Muscle of arm (tissue), 12 donors: ENCODE data around the gene GIGYF1. TPM values are rescaled to one million over a fixed set of nuclear protein-coding genes. Genes with fewer than 3 reads are reported as not detected.
A peak's percentile ranks its signal among the peaks of the same experiment; 100 is the strongest.
"Not testable (repeated sequence)": the region's sequence is repeated elsewhere in the genome, so short reads cannot be mapped to it uniquely, and the experiment has no call there.

ENCODE experiments used
- DNase-seq: peaks from one replicate; pipeline ENCODE4 v3.0.0-alpha.2; 2013
- polyA plus RNA-seq, 12 donors: library from polyadenylated mRNA; unstranded; fragments of 120-200 nt; gene quantifications; one replicate each; pipeline ENCODE4 v1.2.1, GENCODE V29; 2013; ENCODE audit not compliant: insufficient read length in 12 of 12

The GIGYF1 gene
- polyA plus RNA-seq, 12 donors = 18.8 to 473 (median 27.5) TPM

DNA sequence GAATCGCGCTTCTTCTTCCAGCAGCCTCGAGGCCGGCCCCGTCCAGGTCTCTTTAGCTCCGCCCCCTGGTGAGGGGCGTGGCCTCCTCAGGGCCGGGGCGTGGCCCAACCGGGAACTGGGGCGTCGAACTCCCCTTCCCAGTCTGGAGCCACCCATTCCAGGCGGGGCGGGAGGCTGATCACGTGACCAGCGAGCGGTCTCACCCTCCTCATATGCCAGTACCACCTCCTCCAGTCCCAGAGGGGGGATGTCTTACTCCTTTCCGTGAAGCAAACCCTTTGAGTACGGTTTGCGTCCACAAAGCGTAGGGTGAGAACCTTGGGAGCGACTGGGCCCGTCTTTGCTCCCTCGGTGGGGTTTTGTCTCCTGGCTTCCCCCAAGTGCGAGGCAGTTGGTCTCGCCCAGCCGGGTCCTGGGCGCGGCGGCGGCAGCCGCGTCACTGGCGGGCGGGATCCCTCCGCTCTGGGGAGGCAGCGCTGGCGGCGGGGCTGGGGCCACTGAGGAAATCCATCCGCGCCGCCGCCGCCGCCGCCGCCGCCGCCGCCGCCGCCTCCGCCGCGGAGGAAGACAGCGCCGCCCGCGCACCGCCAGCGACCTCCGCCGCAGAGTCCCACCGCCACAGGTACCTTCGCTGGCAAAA lies 20.6 kb downstream of the GIGYF1 start, which contains the start of gene GNB2:
Gene GNB2, plus strand, starts transcription at position 439 of the 640 bp plus-strand sequence. CDS start 2,526 bp downstream, outside the sequence.
- DNase-seq = peak; percentile 99

- no peak for DNase-seq
Measured at GRCh38 chr7:100671353-100672327, 22.4 kb downstream of the GIGYF1 start.

- no peak for DNase-seq
Measured at GRCh38 chr7:100670074-100670473, 24.0 kb downstream of the GIGYF1 start.

DNA sequence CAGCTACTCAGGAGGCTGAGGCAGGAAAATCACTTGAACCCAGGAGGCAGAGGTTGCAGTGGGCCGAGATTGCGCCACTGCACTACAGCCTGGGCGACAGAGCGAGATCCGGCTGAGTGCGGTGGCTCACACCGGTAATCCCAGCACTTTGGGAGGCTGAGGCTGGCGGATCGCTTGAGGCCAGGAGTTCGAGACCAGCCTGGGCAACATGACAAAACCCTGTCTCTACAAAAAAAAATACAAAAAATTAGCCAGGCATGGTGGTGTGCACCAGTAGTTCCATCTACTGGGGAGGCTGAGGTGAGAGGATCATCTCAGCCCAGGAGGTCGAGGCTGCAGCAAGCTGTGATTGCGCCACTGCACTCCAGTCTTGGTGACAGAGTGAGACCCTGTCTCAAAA lies 24.9 kb downstream of the GIGYF1 start:
- DNase-seq = not testable (repeated sequence)

GRCh38 chr7:100668069-100668449 lies 26.0 kb downstream of the GIGYF1 start:
- DNase-seq = no peak

DNA sequence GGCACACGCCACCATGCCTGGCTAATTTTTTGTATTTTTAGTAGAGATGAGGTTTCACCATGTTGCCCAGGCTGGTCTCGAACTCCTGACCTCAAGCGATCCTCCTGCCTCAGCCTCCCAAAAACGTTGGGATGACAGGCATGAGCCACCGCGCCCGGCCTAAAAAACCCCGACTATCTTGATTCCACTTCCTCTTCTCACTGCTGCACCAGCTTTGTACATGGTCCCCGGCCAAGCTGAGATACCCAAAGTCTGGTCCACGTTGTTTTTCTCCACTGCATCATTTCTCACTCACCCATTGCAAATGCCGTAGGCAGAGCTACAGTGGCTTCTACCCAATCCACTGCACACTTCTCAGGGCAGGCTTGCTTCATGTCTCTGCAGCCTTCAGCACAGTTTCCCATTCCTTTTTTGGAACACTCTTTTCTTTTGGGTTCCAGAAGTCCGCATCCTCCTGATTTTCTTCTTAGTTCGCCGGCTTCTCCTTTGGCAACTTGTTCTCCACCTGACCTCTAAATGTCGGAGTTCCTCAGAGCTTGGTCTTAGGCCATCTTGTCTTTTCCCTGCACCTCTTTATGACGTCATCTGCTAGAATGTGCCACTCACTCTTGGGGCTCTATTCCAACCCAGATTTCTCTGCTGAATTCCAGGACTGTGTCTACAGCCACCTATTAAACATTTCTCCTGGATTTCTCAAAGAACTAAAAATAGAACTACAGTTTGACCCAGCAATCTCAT lies 26.6 kb downstream of the GIGYF1 start:
- DNase-seq = no peak

DNA sequence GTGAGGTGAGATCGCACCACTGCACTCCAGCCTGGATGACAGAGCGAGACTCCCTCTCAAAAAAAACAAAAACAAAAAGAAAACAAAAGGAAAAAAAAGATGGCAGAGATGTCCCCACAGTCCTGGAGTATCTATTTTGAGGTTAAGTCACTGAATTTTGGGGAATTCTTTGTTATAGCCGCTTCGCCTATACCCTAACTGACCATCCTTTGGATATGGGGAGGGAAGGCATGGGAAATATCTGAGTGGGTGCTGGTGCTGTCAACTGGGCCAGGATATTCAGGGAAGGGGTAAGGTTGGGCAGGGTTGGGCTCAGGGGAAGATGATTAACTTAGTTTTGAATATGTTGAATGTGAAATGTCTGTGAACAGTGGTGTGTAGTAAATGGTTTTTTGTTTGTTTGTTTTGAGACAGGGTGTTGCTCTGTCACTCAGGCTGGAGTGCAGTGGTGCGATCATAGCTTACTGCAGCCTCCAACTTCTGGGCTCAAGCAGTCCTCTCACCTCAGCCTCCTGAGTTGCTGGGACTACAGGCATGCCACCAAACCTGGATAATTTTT lies 28.8 kb downstream of the GIGYF1 start:
- DNase-seq = no peak

DNA sequence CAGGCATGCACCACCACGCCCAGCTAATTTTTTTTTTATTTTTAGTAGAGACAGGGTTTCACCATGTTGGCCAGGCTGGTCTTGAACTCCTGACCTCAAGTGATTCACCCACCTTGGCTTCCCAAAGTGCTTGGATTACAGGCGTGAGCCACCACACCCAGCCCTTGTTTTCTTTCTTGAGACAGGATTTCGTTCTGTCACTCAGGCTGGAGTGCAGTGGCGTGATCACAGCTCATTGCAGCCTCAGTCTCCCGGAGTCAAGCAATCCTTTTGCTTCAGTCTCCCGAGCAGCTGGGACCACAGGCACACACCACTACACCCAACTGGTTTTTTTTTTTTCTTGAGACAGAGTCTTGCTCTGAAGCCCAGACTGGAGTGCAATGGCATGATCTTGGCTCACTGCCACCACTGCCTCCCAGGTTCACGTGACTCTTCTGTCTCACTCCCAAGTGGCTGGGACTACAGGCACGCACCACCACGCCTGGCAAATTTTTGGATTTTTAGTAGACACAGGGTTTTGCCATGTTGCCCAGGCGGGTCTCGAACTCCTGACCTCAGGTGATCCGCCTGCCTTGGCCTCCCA lies 31.8 kb downstream of the GIGYF1 start:
- DNase-seq = not testable (repeated sequence)

GRCh38 chr7:100655908-100656674 lies 38.0 kb downstream of the GIGYF1 start, which contains the start of gene ACTL6B:
Gene ACTL6B (minus strand): TSS chr7:100656448. CDS start chr7:100656354, 94 bp downstream.
- DNase-seq = peak; percentile 65

DNA sequence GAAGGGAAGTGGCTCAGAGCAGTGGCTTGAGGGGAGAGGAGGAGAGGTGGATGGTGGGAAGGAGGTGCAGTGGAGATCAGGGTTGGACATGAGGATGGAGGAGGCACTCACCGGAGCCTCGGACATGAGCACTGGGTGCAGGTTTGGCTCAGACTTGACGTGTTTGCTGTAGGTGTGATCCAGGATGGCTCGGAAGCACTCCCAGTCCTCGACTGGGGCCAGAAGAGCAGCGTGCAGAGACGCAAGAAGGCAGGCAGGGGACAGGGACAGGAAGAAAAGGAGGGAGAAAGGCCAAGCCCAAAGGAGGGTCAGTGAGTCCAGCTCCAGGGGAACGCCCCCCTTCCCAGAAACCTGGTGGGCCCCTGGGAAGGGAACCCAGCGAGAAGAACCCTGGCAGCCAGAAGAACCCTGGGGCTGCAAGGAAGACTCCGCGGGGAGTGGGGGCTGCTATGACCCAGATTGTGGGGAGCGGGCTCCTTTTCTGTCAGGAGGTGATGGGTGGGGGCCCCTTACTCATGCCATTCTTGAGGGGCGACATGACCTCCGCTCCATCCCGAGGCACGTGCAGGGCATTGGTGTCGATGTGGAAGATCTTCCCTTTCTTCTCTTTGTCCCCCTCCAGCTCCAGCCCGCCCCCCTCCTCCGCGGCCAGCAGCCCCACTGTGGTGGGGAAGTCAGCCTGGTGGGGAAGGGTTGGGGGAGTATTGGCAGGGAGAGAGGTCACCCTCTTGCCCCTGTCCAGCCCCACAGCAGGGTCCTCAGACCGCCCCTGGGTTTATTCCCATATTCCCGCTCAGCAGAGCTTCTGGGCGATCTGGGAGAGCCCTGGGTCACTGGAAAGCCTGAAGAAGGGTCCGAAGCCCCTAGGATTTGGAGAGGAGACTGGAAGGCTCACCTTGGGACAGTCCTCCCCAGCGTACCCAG lies 38.9 kb downstream of the GIGYF1 start:
- DNase-seq = no peak

- DNase-seq = no peak
Measured at GRCh38 chr7:100649826-100650565, 44.1 kb downstream of the GIGYF1 start.

GRCh38 chr7:100642534-100642907 lies 51.5 kb downstream of the GIGYF1 start:
- no peak for DNase-seq

GRCh38 chr7:100641860-100642533 lies 52.1 kb downstream of the GIGYF1 start:
- DNase-seq = no peak

- no peak for DNase-seq
Measured at GRCh38 chr7:100641463-100641859, 52.6 kb downstream of the GIGYF1 start, which contains the start of gene TFR2. Gene TFR2 (minus strand): TSS chr7:100641552. CDS start chr7:100641509, 43 bp downstream.

- no peak for DNase-seq
Measured at GRCh38 chr7:100640517-100641440, 53.3 kb downstream of the GIGYF1 start.

- DNase-seq = no peak
Measured at GRCh38 chr7:100639995-100640516, 54.0 kb downstream of the GIGYF1 start.
